Thyroid gland (tissue), 4 donors: ENCODE measurements around the gene SPATS2L. TPM values are rescaled to one million over a fixed set of nuclear protein-coding genes. Genes with fewer than 3 reads are reported as not detected.

Experiments
- DNase-seq, 2 donors: peaks; one replicate each; pipeline ENCODE4 v3.0.0-alpha.2; 2019
- H3K27ac ChIP-seq, 3 donors: fragments of 200-600 bp; sonication (generic); 1 replicate in 2 of 3; 2 replicates in 1 of 3; pipeline ENCODE4 v1.5.1; 2016 to 2019; ENCODE audit warnings: mild to moderate bottlenecking in 1 of 3, moderate library complexity in 1 of 3
- H3K27me3 ChIP-seq: fragments of 200-600 bp; sonication (generic); one replicate; pipeline ENCODE4 v1.5.1; 2019
- H3K36me3 ChIP-seq, 2 donors: fragments of 200-600 bp; sonication (generic); one replicate each; pipeline ENCODE4 v1.5.1; 2016 to 2019
- H3K4me1 ChIP-seq, 2 donors: fragments of 200-600 bp; sonication (generic); one replicate each; pipeline ENCODE4 v1.5.1; 2017 to 2019
- H3K4me3 ChIP-seq, 3 donors: fragments of 200-600 bp; sonication (generic); replicated peaks in 1 of 3; 1 replicate in 2 of 3; 2 replicates in 1 of 3; pipeline ENCODE4 v1.5.1; 2016; ENCODE audit warnings: mild to moderate bottlenecking in 1 of 3
- H3K9me3 ChIP-seq: fragments of 200-600 bp; sonication (generic); one replicate; pipeline ENCODE4 v1.5.1; 2017
- POLR2A ChIP-seq, 2 donors: fragments of 450-650 bp; IDR thresholded peaks; one replicate each; pipeline ENCODE4 v1.6.1; 2017; ENCODE audit warnings: antibody characterized with exemption in 2 of 2, mild to moderate bottlenecking in 2 of 2, moderate library complexity in 1 of 2
- WGBS, 2 donors: methylation state at CpG; one replicate each; pipeline ENCODE4 v1.1.5; 2017; 5-methylcytosine and 5-hydroxymethylcytosine counted together
- intact Hi-C: fragments of 100-400 bp; cut with DNase I; formaldehyde crosslinking; loops from one replicate; pipeline ENCODE4 v1.15.1; 2023
- total RNA-seq, 4 donors: library from RNA; depleted of rRNA; stranded (reverse); fragments of >200 nt; gene quantifications; one replicate each; pipeline ENCODE4 v1.2.3, GENCODE V29; 2016
- TF ChIP-seq, protein P1 (sequence below), 6 experiments: fragments of 200-600 bp in 3 of 6; fragments of 450-650 bp in 3 of 6; sonication (generic) in 3 of 6; IDR thresholded peaks; one replicate each; pipeline ENCODE4 v1.5.1; 2016 to 2019; ENCODE audit warnings: antibody characterized with exemption in 6 of 6, mild to moderate bottlenecking in 2 of 6, inconsistent platforms in 1 of 6, moderate library complexity in 1 of 6

The SPATS2L gene
- total RNA-seq, 4 donors from 2014 or later = 41.7 to 101 (median 73.3) TPM

DNA sequence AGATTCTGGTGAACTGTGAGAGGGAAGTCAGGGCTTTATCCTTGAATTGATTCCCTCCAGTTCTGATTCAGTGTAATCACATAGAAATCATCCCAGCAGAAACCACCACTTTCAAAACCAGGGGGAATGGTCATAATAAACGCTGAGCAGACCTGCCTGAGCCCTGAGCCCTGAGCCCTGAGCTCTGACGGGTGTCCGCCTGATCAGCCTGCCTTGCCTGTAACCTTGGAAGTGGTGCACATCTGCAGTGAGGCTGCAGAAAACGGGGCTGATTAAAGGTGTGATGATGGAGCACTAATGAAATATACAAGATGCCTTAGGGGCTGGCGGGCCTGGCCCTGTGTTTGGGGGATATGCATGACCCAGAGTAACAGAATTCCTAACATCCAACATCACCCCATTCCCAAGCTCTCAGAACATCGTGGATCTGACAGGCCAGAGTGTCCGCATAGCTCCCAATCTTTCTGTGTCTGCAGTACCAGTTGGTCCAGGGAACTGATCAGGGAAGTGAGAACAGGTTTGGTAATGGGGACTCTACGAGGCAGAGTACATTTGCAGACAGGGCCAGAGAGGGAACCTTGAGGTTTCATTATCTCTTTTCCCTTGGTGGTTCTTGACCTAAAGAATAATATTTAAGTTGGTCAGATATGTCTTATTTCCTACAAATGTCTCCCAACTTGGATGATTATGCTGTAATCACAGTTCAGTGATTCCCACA, 165.6 kb downstream of the SPATS2L start:
- no peak for DNase-seq
- 87 to 92% methylated on average over 8 of the region's 8 CpGs for WGBS, 2 donors

DNA sequence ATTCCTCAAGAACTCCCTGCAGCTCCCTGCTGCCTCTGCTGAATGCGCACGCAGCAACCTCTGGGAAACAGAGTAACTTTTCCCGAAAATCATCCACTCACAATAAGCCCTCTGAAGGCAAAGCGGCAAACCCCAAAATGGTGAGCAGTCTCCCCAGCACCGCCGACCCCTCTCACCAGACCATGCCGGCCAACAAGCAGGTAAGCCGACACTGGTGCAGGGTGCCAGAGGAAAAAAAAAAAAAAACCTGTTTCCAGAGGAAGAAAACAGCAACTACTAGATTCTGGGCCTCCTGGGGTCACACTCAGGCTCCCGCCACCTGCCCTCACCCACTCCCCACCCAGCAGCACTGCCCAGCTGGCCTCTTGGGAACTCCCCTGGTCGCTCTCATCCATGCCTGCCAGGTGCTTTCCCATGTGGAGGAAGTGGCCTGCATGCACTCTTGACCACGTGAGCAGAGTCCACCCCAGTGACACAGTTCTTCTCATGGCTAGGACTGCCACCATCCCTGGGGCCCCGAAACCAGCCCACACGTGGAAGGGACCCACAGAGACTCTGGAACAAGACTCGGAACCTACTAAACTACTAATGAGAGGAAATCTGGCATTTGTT, 166.5 kb downstream of the SPATS2L start:
- Histone ChIP-seq H3K36me3 (peaks cover 11 to 40% of the 10 kb centered on the region in 2 donors), H3K4me1 (no peaks in the 10 kb centered on the region), H3K9me3 (no peaks in the 10 kb centered on the region), H3K4me3 (no peak overlapping the region), H3K27ac (no peak overlapping the region), H3K27me3 (no peaks in the 10 kb centered on the region)
- DNase-seq = no peak
- intact Hi-C loops = loop anchor here (10.0 kb wide), 1 partner anchor 158 kb away; no protein-coding TSS in a partner anchor
- TF ChIP-seq, protein P1, sequence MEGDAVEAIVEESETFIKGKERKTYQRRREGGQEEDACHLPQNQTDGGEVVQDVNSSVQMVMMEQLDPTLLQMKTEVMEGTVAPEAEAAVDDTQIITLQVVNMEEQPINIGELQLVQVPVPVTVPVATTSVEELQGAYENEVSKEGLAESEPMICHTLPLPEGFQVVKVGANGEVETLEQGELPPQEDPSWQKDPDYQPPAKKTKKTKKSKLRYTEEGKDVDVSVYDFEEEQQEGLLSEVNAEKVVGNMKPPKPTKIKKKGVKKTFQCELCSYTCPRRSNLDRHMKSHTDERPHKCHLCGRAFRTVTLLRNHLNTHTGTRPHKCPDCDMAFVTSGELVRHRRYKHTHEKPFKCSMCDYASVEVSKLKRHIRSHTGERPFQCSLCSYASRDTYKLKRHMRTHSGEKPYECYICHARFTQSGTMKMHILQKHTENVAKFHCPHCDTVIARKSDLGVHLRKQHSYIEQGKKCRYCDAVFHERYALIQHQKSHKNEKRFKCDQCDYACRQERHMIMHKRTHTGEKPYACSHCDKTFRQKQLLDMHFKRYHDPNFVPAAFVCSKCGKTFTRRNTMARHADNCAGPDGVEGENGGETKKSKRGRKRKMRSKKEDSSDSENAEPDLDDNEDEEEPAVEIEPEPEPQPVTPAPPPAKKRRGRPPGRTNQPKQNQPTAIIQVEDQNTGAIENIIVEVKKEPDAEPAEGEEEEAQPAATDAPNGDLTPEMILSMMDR (IDR thresholded peaks at IDR 0.05) = no peak
- TF ChIP-seq POLR2A (IDR thresholded peaks at IDR 0.05) = no peak
- 92 to 96% methylated on average over 14 of the region's 14 CpGs for WGBS, 2 donors

More for the DNA sequence above, 165.6 kb downstream of the SPATS2L start:
- Histone ChIP-seq H3K27me3 (no peaks in the 10 kb centered on the region), H3K27ac (no peak overlapping the region), H3K4me3 (no peak overlapping the region), H3K36me3 (peaks cover 11 to 36% of the 10 kb centered on the region in 2 donors), H3K4me1 (no peaks in the 10 kb centered on the region), H3K9me3 (no peaks in the 10 kb centered on the region)
- intact Hi-C loops = loop anchor here (10.0 kb wide), 1 partner anchor 157 kb away; no protein-coding TSS in a partner anchor
- TF ChIP-seq POLR2A (IDR thresholded peaks at IDR 0.05) = no peak
- TF ChIP-seq, protein P1 (IDR thresholded peaks at IDR 0.05) = no peak

DNA sequence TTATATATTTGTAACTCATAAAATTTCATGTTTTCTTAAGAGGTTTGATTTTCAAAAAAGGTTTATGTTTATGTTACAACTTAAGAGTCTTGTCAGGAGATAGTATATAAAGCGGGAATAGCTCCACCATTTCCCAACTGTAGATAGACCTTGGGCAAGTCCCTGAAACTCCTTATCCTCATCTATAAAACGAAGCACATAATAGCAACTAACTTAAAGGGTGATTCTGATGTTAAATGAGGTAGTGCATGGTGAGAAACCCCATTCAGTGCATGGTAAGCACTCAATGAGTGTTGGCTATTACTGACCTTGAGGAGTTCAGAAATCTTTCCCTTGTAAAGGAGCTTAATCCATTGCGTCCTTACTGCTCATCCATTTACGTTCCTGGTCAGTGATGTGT, 169.3 kb downstream of the SPATS2L start:
- H3K27ac ChIP-seq = no peak overlapping the region
- WGBS, 2 donors = 94 to 98% methylated on average over 4 of the region's 4 CpGs
- peaks cover 11 to 21% of the 10 kb centered on the region in 2 donors for H3K36me3 ChIP-seq
- H3K9me3 ChIP-seq = no peaks in the 10 kb centered on the region
- intact Hi-C loops = loop anchor here (10.0 kb wide), 1 partner anchor 161 kb away; no protein-coding TSS in a partner anchor
- TF ChIP-seq, protein P1 (IDR thresholded peaks at IDR 0.05) = no peak
- no peak for TF ChIP-seq POLR2A (IDR thresholded peaks at IDR 0.05)
- DNase-seq = no peak
- no peaks in the 10 kb centered on the region for H3K4me1 ChIP-seq
- H3K27me3 ChIP-seq = no peaks in the 10 kb centered on the region
- H3K4me3 ChIP-seq = no peak overlapping the region

DNA sequence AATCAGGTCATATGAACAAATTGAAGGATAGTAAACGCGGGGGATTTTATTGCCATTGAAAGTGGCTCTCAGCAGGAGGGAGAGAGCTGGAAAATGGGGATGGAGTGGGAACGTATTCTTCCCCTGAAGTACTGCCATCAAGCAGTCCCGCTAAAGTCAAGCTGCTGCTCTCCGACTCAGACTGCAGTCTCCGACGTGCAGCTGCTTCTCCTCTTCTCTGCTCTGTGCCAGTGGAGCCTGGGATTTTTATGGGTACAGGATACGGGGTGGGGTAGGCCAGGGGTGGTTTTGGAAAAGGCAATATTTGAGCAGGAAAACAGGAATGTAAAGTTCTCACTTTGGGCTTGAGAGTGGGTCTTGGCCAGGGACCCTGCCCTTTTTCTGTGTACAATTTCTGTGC, 170.3 kb downstream of the SPATS2L start:
- intact Hi-C loops = loop anchor here (10.0 kb wide), 1 partner anchor 162 kb away; no protein-coding TSS in a partner anchor

More for the DNA sequence above, 170.3 kb downstream of the SPATS2L start:
- Histone ChIP-seq H3K27ac (no peak overlapping the region), H3K4me3 (no peak overlapping the region), H3K9me3 (no peaks in the 10 kb centered on the region), H3K27me3 (no peaks in the 10 kb centered on the region), H3K36me3 (peaks cover 11 to 21% of the 10 kb centered on the region in 2 donors), H3K4me1 (no peaks in the 10 kb centered on the region)
- TF ChIP-seq POLR2A (IDR thresholded peaks at IDR 0.05) = no peak
- TF ChIP-seq, protein P1 (IDR thresholded peaks at IDR 0.05) = no peak
- DNase-seq = no peak
- 79% methylated on average over 8 of the region's 8 CpGs for WGBS, 2 donors
